Stimulated activated CD8-positive, alpha-beta memory T cell treated with anti-CD3 and anti-CD28 coated beads, Interleukin-15, amount 100 ng/mL, for 4 hours (primary cell): ENCODE results near the gene RFX2.

Source experiments
- DNase-seq, 2 donors: peaks; one replicate each; pipeline ENCODE4 v3.0.0-alpha.2; 2020; ENCODE audit warnings: low read depth in 2 of 2

The RFX2 gene

GRCh38 chr19:6103894-6104293, 6.4 kb downstream of the RFX2 start:
- DNase-seq, result no peak

GRCh38 chr19:6103217-6103644, 7.1 kb downstream of the RFX2 start:
- no peak for DNase-seq

DNA sequence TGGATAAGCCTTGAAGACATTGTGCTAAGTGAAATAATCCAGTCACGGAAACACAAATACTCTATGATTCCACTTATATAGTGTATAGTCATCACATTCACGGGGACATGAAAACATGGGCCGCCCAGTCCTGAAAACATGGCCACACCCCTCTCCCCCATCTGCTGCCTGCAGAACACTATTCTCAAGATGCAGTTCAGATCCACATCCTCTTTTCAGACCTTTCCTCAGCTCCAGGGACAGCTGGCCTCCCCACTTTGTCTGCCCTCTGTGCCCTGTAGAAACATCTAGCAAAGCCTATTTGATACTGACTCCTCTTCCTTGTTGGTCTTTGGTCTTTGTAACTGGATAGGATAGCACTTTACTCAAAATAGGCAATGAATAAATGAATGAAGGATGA, 8.3 kb downstream of the RFX2 start:
- DNase-seq, result no peak

- no peak for DNase-seq
Observed at GRCh38 chr19:6101291-6101825, 8.9 kb downstream of the RFX2 start.

DNA sequence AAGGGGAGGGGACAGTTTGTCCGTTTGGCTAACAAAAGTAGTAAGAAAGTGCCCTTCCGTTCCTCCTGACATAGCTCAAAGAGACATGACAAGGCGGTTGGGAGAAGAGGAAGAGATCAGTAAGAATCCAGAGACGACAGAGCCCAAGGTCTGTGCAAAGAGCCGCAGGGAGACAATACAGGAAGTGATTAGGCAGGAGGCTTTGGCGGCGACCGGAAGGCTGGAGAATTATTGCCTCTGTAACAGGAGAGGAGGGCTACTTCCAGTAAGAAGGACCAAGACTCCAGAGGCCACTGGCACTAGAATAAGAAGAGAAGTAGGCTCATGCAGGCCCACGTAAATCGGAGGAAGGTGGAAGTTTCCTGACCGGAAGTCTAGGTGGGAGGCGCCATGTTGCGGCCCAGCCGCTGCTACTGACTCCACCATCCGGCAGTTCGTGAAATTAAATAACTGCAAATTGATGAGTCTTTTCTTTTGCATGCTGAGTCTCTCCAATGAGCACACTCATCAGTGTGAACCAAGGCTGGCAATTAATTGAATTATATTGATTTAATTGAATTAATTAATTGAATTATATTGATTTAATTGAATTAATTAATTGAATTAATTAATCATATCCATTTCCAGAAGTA, 9.9 kb downstream of the RFX2 start:
- peak in 1 of 2 donors; percentile 9 for DNase-seq

DNA sequence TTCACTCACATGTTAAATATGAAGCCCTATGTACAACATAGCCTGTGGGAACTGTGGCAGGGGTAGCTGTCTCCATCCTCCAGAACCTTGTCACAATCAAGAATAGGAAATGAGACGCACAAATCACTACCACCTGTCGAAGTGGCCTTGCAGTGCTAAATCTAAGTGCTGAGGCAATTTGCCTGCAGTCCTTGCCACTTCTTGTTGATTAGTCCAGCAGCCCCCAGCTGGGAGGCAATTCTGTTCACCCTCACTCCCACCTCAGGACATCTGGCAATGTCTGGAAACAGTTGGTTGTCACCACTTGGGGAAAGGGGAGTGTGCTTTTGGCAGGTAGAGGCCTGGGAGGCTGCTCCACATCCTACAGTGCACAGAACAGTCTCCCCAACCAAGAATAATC, 10.7 kb downstream of the RFX2 start:
- DNase-seq, result no peak

DNA sequence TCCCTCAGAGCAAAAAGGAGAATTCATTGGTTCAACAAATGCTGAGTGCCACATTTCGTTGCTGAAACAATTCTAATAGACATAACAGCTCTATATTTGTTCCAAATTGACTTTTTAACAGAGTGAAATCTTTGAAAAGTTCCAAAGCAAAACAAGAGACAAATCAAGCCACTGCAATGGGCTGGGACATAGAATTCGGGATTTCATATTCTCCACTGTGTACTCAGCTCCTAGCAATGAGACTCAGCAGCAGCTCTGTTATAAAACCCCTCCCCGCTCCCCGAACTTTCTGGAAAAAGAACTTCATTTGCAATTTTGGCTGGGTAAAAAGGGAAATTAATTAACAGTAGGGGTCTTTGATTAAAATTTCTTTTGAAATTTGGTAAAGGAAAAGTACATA, 11.3 kb downstream of the RFX2 start:
- DNase-seq, result no peak

GRCh38 chr19:6098574-6098973, 11.7 kb downstream of the RFX2 start:
- DNase-seq, result no peak

DNA sequence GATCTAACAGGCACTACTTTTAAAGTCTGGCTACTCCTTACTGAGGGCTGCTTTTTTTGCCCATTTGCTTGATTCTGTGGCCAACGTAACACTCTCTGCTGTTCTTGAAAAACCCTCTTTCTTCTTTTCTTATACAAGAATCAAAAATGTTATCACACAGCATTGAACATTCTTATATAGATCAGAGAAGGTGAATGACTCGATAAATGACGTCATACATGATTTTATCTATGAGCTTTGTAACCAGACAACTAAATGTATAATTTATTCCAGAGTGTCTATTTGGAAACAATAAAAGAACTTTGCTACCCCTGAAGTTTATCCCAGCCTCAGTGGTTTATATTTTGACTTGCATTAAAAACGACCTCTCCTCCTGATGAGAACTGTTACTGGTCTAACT, 12.4 kb downstream of the RFX2 start:
- DNase-seq, result no peak

DNA sequence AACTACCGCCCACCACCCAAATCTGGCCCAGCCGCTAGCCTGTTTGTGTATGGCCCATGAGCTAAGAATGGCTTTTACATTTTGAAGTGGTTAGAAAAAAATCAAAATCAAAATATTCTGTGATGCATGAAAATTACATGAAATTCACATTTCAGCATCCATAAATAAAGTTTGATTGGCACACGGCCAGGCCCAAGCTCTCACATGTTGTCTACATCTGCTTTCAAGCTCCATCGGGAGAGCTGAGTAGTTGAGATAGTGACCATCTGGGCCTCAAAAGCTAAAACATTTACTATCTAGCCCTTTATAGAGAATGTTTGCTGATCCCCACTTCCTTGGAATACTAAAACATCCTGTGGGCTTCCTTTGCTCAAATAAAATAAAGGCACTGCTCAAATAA, 14.5 kb downstream of the RFX2 start:
- no peak for DNase-seq

DNA sequence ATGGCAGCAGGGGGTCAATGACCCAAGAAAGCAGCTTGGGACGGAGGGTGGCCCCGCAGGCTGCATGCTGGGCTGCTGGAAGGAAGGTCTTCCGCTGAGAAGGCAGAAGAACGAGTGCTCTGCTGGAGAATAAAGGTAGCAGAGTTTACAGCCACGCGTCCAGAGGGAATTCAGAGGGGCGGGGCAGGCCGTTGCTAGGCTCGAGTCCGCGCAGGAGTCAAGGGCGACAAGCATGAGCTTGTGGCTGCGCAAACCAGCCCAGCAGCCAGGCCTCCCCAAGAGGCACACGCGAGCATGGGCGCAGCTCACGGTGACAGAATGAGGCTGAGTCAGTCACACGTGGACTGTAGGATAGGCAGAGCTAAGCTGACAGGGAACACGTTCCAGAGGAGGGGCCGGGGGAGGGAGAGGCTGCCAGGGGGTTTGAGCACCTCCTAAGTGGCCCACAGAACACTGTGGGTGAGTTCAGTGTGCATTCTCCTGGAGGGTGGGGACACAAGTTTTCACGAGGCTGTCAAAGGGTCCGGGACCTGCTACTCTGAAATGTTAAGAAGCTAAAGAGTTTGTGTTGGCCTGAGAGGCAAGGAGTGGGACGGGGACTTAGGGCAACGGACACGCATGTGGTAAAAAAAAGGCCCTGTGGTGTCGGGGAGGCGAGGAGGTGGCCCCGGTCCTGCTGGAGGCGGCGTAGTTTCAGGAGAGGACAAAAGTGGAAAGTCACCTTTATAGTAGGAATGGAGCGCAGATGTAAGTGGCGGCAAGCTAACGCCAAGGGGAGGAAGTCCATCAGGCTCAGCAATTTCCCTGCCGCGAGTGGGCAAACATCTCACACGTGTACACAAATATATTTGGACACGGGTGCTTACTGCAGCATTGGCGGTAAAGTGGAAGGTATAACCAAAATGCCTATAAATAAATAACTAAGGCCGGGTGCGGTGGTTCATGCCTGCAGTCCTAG, 17.7 kb downstream of the RFX2 start:
- DNase-seq, result no peak

DNA sequence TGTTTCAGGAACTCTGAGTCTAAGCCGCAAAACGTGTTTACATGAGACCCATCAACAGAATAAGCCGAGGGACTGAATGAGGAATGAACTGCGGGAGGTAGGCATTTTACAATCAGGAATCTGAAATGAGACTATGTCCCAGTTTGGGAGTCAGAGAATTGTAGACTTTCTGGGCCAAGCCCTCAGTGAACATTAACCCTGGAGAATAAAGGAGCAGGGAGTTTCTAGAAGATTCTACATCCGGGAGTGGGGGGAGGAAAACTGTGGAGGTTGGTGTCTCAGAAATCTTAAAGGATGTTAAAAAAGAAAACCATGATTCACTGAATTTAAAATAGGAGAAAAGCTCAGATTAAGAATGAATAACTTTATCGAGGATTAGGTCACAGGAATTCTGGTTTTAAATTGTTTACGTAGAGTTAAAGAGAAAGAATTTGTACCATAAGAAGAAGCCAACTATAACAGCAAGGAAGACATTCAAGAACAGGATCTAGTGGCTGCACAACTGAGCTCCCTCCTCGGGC, 18.5 kb downstream of the RFX2 start:
- no peak for DNase-seq

GRCh38 chr19:6090634-6091033, 19.7 kb downstream of the RFX2 start:
- DNase-seq, result no peak

GRCh38 chr19:6088602-6089049, 21.7 kb downstream of the RFX2 start:
- DNase-seq, result no peak

DNA sequence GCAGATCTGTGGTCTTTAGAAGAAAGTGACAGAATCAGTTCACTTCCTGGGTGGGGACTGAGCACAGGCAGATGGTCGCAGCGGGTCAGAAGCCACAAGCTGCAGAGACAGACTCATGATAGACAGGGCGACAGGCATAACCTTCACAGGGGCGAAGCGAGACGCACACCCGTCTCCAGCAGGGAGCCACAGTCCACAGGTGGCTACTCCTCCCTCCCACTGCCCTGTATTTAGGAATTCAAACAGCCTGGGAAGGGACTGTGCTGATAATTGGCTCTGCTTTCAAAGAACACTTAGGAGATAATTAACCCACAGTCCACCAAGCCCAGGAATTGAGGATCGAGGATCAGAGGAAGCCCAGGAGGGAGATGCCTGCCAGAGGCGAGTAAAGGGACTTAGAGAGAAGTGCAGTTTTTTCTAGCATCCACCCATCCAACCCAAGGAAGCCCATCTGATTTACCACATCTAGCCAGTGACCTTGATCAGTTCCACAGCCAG, 23.2 kb downstream of the RFX2 start:
- DNase-seq, result no peak

DNA sequence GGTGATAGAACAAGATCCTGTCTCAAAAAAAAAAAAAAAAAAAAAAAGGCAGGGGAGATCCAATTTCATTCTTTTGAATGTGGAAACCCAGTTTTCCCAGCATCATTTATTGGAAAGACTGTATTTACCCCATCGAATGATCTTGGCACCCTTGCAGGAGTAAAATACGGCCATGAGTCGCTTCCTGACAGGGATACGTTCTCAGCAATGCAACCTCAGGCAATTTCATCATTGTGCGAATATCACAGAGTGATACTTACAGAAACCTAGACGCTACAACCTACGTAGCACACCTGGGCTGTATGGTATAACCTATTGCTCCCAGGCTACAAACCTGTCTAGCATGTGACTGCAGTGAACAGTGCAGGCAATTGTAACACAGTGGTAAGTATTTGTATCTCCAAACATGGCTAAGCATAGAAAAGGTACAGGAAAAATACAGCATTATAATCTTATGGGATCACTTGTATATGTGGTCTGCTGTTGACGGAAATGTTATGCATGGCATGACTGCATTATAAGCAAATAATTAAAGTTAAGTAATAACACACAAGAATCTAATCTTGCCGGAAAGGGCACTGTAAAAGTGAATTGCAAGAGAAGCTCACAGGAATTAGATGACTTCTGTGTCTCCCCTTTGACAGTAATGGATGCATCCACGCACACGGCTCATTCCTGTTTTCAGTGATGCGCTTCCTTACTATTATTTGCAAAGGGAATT, 24.1 kb downstream of the RFX2 start:
- no peak for DNase-seq

- no peak for DNase-seq
Observed at GRCh38 chr19:6084821-6085220, 25.5 kb downstream of the RFX2 start.

DNA sequence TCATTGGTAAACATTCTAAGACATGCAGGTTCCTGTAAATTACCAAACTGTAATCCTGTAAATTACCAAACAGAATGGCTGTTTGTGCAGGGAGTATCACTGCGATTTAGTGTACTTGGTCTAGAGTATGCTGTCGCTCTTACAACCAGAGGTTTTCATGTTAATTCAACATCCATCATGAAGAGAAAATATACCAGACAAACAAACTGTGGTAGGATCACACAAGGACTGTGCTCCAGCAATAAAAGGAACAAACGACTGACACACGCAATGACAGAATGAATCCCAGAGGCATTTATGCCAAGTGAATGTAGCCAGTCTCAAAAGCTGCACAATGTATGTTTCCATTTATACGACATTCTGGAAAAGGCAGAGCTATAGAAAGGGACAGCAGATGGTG, 31.2 kb downstream of the RFX2 start:
- DNase-seq, result no peak

DNA sequence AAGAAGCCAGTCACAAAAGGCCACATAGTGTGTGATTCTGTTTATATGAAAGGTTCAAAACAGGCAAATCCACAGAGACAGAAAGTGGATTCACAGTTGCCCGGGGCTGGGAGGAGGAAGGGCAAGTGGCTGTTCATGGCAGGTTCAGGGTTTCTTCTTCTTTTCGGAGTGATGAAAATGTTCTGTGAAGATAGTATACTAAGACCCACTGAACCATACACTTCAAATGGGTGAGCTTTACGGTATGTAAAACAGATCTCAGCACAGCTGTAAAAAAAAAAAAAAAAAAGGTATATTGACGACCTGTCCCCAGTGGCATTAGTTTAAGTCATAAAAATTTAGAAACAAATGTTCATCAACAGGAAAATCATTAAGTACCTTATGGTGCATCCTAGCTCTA, 32.2 kb downstream of the RFX2 start:
- DNase-seq, result no peak

- DNase-seq, result no peak
Observed at GRCh38 chr19:6076675-6077463, 33.4 kb downstream of the RFX2 start.

GRCh38 chr19:6076291-6076665, 34.0 kb downstream of the RFX2 start:
- DNase-seq, result no peak
